Measurements from ENCODE around the gene MKLN1. TPM values are rescaled to one million over a fixed set of nuclear protein-coding genes. Genes with fewer than 3 reads are reported as not detected.

MKLN1 gene
- total RNA-seq, 1 donor from 2014 or later = 20.0 TPM

- DNase-seq (ENCODE audit: low read depth) (no peak), FAIRE-seq (no peak)
- Histone ChIP-seq H3K27me3 (ENCODE audit: control insufficient read depth, insufficient read depth, low read length) (no peaks in the 10 kb centered on the region), H3K36me3 (ENCODE audit: control insufficient read depth, insufficient read depth, low read length) (no peaks in the 10 kb centered on the region), H3K4me3 (ENCODE audit: low read depth, low read length) (no peak overlapping the region)
- no peak for TF ChIP-seq CTCF (IDR thresholded peaks at IDR 0.05; ENCODE audit: insufficient read depth, low read length, severe bottlenecking)
Measured at GRCh38 chr7:131494182-131494581, 166.5 kb downstream of the MKLN1 start.

- Histone ChIP-seq H3K27me3 (ENCODE audit: control insufficient read depth, insufficient read depth, low read length) (no peaks in the 10 kb centered on the region), H3K4me3 (ENCODE audit: low read depth, low read length) (no peak overlapping the region), H3K36me3 (ENCODE audit: control insufficient read depth, insufficient read depth, low read length) (no peaks in the 10 kb centered on the region)
- DNase-seq (ENCODE audit: low read depth) = no peak
- no peak for FAIRE-seq
- no peak for TF ChIP-seq CTCF (IDR thresholded peaks at IDR 0.05; ENCODE audit: insufficient read depth, low read length, severe bottlenecking)
Measured at GRCh38 chr7:131495669-131496498, 168.2 kb downstream of the MKLN1 start.

- no peak for TF ChIP-seq CTCF (IDR thresholded peaks at IDR 0.05; ENCODE audit: insufficient read depth, low read length, severe bottlenecking)
- no peaks in the 10 kb centered on the region for H3K36me3 ChIP-seq (ENCODE audit: control insufficient read depth, insufficient read depth, low read length)
- no peaks in the 10 kb centered on the region for H3K27me3 ChIP-seq (ENCODE audit: control insufficient read depth, insufficient read depth, low read length)
- FAIRE-seq = no peak
- H3K4me3 ChIP-seq (ENCODE audit: low read depth, low read length) = no peak overlapping the region
- DNase-seq (ENCODE audit: low read depth) = no peak
Measured at GRCh38 chr7:131497454-131497853, 169.8 kb downstream of the MKLN1 start.

- H3K36me3 ChIP-seq (ENCODE audit: control insufficient read depth, insufficient read depth, low read length) = no peaks in the 10 kb centered on the region
- H3K27me3 ChIP-seq (ENCODE audit: control insufficient read depth, insufficient read depth, low read length) = no peaks in the 10 kb centered on the region
- H3K4me3 ChIP-seq (ENCODE audit: low read depth, low read length) = no peak overlapping the region
- no peak for TF ChIP-seq CTCF (IDR thresholded peaks at IDR 0.05; ENCODE audit: insufficient read depth, low read length, severe bottlenecking)
- FAIRE-seq (no peak), DNase-seq (ENCODE audit: low read depth) (no peak)
Measured at GRCh38 chr7:131498237-131498885, 170.7 kb downstream of the MKLN1 start.

GRCh38 chr7:131499801-131500200 is 172.1 kb downstream of the MKLN1 start:
- no peak for TF ChIP-seq CTCF (IDR thresholded peaks at IDR 0.05; ENCODE audit: insufficient read depth, low read length, severe bottlenecking)
- Histone ChIP-seq H3K4me3 (ENCODE audit: low read depth, low read length) (no peak overlapping the region), H3K27me3 (ENCODE audit: control insufficient read depth, insufficient read depth, low read length) (no peaks in the 10 kb centered on the region), H3K36me3 (ENCODE audit: control insufficient read depth, insufficient read depth, low read length) (no peaks in the 10 kb centered on the region)
- DNase-seq (ENCODE audit: low read depth) = no peak
- FAIRE-seq = no peak

Data from bronchial epithelial cell (primary cell).